GM18502 (cell line): ENCODE measurements around the gene PYROXD2.

Experiments used
- ATAC-seq: cut with Tn5 transposase; IDR thresholded peaks from one replicate; pipeline ENCODE4 v1.9.1; 2021; ENCODE audit warnings: mild to moderate bottlenecking; ENCODE audit not compliant: unreplicated experiment, poor library complexity

Gene PYROXD2

GRCh38 chr10:98340261-98340939, 74.6 kb downstream of the PYROXD2 start:
- ATAC-seq: peak; percentile 61

- ATAC-seq: peak; percentile 88
These were observed 75.2 kb downstream of the PYROXD2 start for GRCh38 chr10:98339799-98340198.

- no peak for ATAC-seq
These were observed 76.1 kb downstream of the PYROXD2 start for GRCh38 chr10:98338896-98339295.

- no peak for ATAC-seq
These were observed 76.7 kb downstream of the PYROXD2 start for GRCh38 chr10:98338318-98338717.

- ATAC-seq: no peak
These were observed 77.5 kb downstream of the PYROXD2 start for GRCh38 chr10:98337484-98337883.
